ENCODE data around the gene ALDH7A1.
A peak's percentile ranks its signal among the peaks of the same experiment; 100 is the strongest.
"Not testable (repeated sequence)": the region's sequence is repeated elsewhere in the genome, so short reads cannot be mapped to it uniquely, and the experiment has no call there.

ALDH7A1 gene

DNA sequence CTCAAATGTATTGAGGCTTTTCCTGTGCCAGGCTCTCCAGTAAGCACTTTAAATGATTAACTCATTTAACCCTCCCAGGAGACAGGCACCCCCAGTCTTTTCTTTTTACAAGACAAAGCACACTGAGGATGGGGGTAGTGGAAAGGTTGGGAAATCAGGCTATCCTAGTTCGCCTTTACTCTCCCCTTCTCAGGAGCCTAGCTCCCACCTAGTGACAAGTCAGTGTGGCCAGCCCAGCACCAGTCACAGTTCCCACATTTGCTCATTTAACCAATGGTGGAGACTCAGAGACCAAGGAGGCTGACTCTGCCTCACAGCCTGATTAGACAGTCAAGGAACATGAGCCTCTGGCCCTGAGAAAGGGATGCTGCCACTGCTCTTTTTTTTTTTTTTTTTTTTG is 3.5 kb downstream of the ALDH7A1 start:
- no peak for DNase-seq

DNA sequence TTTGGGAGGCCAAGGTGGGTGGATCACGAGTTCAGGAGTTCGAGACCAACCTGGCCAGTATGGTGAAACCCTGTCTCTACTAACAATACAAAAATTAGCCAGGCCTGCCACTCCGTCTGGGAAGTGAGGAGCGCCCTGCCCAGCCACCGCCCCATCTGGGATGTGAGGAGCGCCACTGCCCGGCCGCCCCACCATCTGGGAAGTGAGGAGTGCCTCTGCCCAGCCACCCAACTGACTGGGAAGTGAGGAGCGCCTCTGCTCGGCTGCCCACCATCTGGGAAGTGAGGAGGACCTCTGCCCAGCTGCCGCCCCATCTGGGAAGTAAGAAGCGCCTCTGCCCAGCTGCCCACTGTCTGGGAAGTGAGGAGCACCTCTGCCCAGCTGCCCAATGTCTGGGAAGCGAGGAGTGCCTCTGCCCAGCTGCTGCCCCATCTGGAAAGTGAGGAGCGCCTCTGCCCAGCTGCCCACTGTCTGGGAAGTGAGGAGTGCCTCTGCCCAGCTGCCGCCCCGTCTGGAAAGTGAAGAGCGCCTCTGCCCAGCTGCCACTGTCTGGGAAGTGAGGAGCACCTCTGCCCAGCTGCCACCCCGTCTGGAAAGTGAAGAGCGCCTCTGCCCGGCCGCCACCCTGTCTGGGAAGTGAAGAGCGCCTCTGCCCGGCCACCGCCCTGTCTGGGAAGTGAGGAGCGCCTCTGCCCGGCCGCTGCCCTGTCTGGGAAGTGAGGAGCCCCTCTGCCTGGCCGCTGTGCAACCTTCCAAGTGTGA is 5.3 kb downstream of the ALDH7A1 start:
- no peak for DNase-seq

DNA sequence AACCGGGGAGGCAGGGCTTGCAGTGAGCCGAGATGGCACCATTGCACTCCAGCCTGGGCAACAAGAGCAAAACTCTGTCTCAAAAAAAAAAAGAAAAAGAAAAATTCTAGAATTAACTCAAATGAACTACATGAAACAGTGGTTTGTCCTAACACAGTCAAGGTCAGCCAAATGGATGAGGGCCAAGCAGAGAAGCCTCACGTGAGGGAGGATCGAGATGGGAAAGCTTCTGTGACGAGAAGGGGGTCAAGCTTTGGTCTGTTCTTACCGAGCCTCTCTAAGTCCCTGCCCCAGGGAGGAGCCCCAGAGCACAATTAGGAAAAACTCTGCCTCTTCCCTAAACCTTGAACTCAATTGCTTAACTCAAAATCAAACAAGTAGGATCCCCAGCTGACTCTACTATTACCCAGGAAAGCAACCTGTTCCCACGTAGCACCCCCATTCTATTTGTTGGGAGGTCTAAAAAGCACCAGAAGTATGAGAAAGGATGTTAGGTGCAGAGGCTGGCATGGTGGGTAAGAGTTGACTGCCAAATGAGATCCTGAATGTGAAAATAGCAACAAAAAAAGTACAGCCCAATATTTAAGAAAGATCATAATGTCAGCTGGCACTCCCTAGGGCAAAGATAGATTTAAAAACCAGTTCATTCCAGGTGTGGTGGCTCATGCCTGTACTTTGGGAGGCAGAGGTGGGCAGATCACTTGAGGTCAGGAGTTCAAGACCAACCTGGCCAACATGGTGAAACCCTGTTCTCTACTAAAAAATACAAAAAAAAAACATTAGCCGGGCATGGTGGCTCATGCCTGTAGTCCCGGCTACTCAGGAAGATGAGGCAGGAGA is 7.2 kb downstream of the ALDH7A1 start:
- DNase-seq, result no peak

GRCh38 chr5:126583761-126584160 is 11.3 kb downstream of the ALDH7A1 start:
- DNase-seq, result no peak

- no peak for DNase-seq
Observed at GRCh38 chr5:126579716-126580115, 15.3 kb downstream of the ALDH7A1 start.

DNA sequence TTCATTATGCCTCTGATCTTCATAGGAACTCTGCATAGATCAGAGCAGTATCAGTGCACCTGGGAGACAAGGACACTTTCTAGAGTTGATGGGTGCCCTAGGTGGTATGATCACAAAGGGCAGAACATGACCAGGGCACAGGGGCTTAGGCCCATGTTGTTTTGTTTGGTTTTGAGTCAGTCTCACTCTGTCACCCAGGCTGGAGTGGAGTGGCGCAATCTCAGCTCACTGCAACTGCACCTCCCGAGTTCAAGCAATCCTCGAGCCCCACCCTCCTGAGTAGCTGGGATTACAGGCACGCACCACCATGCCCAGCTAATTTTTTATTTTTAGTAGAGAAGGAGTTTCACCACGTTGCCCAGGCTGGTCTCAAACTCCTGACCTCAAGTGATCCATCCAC is 17.6 kb downstream of the ALDH7A1 start:
- no peak for DNase-seq

- DNase-seq, result no peak
Observed at GRCh38 chr5:126576974-126577373, 18.0 kb downstream of the ALDH7A1 start.

GRCh38 chr5:126575644-126576043 is 19.4 kb downstream of the ALDH7A1 start:
- no peak for DNase-seq

DNA sequence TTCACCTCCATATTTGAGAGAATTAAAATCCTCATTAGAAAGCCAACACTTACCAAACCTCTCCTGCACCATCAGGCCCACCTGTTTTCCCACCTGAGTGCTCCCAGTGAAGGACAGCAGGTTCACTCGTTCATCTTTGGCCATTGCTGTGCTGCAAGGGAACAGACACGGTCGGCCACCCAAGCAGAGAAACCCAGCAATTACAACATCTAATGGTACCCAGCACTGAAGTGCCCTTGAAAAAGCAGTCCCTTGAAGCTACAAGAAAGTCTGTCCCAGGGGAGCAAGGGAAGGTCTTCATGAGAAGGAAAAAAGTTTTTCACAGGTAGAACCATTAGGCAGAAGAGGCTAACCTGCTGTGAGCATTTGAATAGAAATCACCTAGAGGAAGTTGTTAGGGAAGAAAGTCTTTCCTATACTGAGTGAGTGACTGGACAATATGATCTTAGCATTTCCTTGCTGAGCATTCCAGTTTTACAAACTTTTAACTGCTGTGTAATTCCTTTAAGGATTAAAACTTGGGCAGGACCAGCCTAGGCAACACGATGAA is 26.7 kb downstream of the ALDH7A1 start:
- DNase-seq, result no peak

DNA sequence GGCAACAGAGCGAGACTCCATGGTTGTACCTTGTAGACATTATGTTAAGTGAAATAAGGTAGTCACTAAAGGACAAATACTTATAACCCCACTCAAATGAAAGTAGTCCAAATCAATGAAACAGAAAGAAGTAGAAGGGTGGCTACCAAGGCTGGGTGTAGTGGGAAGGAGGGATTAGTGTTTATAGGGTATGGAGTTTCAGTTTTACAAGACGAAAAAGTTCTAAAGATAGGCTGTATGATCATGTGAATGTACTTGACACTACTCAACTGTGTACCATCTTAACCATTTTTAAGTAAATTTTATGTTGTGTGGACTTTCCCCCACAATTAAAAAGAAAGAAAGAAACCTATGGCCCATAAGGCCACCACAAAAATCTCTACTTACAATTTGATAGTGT is 32.2 kb downstream of the ALDH7A1 start:
- DNase-seq, result no peak

- no peak for DNase-seq
Observed at GRCh38 chr5:126561908-126562307, 33.1 kb downstream of the ALDH7A1 start.

GRCh38 chr5:126555101-126555500 is 39.9 kb downstream of the ALDH7A1 start:
- DNase-seq, result not testable (repeated sequence)

- no peak for DNase-seq
Observed at GRCh38 chr5:126552614-126553013, 42.4 kb downstream of the ALDH7A1 start.

DNA sequence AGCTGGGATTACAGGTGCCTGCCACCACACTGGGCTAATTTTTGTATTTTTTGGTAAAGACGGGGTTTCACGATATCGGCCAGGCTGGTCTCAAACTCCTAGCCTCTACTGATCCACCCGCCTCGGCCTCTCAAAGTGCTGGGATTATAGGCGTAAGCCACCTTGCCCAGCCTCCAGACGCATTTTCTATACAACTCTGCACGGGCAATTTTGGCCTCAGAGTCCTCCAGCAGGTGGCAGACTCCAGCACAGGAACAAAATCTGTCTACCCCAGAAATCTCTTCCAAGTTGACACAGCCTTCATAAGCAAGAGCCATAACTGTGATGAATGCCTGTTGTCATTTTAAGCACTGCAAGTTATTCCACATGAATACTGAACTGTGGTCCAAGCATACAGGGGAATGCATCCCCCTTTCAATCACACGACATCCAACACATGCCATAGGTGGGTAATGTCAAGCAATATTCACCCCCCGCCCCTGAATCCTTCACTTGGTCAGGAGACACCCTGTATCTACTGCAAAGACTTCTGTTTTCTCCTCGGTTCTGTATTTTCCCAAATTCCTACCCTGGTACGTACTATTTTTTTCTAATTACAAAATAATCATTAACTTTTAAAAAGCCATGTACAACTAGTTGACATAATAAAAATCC is 50.8 kb downstream of the ALDH7A1 start:
- DNase-seq, result peak in 1 of 4 experiments; percentile 17

GRCh38 chr5:126543660-126544059 is 51.4 kb downstream of the ALDH7A1 start:
- DNase-seq, result no peak

DNA sequence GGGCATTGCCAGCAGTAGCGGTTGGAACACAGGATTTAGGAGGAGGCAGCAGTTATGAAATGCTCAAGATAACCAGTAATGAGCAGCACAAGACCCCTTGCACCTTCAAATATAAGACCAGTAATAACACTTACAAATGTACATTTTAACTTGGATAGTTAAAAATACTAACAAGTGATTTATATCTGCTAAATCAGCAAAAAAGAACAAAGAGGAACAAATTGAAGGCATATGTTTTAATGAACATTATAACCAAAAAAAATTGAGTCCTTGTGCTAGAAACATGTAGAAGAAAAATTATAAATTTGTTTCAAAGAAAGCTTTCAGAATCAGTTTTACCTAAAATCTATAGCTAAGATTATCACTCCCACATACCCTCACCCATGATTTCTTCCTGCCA is 52.0 kb downstream of the ALDH7A1 start:
- no peak for DNase-seq

DNA sequence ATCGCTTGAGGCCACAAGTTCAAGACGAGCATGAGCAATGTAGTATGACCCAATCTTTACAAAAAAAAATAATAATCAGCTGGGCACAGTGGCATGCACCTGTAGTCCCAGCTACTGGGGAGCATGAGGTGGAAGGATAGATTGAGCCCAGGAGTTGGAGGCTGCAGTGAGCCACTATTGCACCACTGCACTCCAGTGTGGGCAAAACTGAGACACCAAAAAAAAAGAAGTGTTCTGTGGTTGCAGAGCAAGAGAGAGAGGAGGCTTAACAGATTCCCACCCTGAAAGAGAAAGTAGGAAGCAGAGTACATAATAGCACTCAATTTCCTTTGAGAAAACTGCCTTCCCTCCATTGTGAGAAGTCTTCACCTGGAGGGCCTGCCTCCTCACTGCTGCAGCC is 52.6 kb downstream of the ALDH7A1 start:
- DNase-seq, result no peak

GRCh38 chr5:126540631-126541030 is 54.4 kb downstream of the ALDH7A1 start:
- no peak for DNase-seq

DNA sequence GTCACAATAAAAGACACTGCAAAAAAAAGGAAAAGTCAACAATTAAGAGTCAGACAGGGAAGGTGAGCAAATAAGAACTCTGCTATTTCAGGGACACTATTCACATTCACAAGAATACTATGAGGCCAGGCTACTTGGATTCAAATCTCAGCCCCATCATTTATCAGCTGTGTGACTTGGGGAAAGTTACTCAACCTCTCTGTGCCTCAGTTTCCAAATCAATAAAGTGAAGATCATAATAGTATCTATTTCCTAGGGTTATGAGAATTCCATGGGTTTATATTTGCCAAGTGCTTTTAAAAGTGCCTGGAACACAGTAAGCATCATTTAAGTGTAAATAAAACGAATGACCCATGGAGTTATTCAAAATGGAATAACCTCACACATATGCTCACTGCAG is 56.4 kb downstream of the ALDH7A1 start:
- DNase-seq, result no peak

GRCh38 chr5:126536874-126537273 is 58.1 kb downstream of the ALDH7A1 start:
- no peak for DNase-seq

DNA sequence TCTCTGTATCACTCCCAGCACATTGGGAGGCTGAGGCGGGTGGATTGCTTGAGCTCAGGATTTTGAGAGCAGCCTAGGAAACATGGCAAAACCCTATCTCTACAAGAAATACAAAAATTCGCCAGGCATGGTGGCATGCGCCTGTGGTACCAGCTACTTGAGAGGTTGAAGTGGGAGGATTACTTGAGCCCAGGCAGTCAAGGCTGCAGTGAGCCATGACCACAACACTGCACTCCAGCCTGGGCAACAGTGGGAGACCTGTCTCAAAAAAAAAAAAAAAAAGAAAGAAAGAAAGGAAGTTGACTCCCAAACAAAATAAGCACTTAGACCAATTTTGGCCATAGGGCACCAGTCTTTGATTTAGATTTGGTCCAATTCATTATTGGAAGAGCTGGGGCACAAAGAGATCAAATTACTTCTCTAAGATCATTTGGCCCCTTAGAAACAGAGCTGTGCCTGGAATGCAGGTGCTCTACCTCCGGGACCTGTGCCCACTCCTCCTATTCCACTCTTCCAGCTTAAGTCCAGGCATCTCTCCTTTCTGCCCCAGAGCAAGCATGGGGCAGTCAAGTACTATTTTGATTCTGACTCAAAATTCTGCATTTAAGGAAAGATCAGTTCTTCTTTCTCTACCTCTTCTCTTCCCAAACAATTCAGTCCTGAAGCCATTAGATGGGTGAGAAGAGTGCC is 59.0 kb downstream of the ALDH7A1 start:
- no peak for DNase-seq

GRCh38 chr5:126534553-126534952 is 60.5 kb downstream of the ALDH7A1 start:
- DNase-seq, result no peak

Measured in activated naive CD4-positive, alpha-beta T cell (primary cell).